Measurements from ENCODE around the gene RBMS2. TPM values are rescaled to one million over a fixed set of nuclear protein-coding genes. Genes with fewer than 3 reads are reported as not detected.
A peak's percentile ranks its signal among the peaks of the same experiment; 100 is the strongest.

Gene RBMS2
- total RNA-seq, 4 donors from 2014 or later, result 28.6 to 107 (median 33.0) TPM

DNA sequence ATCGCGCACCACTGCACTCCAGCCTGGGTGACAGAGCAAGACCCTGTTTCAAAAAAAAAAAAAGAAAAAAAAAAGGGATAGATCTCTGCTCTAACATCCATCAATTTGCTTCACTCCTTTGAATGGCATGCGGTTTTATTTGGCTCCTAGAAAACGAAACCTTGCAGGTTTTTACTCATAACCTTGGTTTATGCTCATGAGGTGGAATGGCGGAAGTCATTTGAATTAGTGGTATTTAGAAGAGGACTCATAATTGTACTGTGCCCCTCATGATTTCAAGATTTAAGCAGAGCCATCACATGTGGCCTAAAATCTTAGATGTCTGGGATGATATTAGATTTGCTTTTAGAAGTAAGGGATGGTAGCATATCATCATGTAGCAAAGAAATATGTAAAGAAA is 29.4 kb downstream of the RBMS2 start:
- H3K27me3 ChIP-seq, result no peaks in the 10 kb centered on the region
- H3K4me3 ChIP-seq, result no peak overlapping the region
- no peaks in the 10 kb centered on the region for H3K4me1 ChIP-seq
- no peak for DNase-seq
- H3K9me3 ChIP-seq, result no peaks in the 10 kb centered on the region
- H3K27ac ChIP-seq, result no peak overlapping the region
- intact Hi-C loops (cut with DNase I; ENCODE audit: low total_unique reads), result no loop called here
- no peak for TF ChIP-seq POLR2A (IDR thresholded peaks at IDR 0.05)
- TF ChIP-seq, protein P1, sequence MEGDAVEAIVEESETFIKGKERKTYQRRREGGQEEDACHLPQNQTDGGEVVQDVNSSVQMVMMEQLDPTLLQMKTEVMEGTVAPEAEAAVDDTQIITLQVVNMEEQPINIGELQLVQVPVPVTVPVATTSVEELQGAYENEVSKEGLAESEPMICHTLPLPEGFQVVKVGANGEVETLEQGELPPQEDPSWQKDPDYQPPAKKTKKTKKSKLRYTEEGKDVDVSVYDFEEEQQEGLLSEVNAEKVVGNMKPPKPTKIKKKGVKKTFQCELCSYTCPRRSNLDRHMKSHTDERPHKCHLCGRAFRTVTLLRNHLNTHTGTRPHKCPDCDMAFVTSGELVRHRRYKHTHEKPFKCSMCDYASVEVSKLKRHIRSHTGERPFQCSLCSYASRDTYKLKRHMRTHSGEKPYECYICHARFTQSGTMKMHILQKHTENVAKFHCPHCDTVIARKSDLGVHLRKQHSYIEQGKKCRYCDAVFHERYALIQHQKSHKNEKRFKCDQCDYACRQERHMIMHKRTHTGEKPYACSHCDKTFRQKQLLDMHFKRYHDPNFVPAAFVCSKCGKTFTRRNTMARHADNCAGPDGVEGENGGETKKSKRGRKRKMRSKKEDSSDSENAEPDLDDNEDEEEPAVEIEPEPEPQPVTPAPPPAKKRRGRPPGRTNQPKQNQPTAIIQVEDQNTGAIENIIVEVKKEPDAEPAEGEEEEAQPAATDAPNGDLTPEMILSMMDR (IDR thresholded peaks at IDR 0.05), result no peak
- H3K36me3 ChIP-seq, result no peaks in the 10 kb centered on the region

DNA sequence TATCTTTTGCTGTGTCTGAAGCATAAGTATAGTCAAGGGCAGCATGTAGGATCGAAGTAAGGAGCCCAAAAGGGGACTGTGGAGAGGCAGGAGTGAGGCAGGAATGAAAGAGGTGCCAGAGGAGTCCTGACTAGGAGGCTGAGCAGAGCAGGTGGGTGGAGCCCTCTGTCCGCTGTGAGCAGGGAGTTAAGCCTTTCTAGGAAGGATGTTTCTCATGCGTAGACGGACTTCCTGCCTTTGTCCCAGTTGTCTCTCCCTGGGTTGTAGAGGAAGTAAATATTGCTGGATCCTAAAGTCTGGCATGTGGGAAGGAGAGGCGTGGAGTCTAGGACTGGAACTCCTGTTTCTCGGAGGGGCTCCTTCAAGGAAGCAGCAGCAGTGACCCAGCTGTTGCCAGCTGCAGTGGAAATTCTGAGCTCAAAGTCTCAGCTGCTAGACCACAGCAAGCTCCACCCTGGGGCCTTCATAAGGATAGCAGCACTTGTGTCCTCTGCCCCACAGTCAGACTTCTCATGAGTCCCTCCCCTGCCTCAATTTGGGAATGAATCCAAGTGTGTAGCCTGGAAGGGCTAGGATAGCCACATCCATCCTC is 44.0 kb downstream of the RBMS2 start:
- TF ChIP-seq, protein P1 (IDR thresholded peaks at IDR 0.05), result peak in 1 of 4 experiments; percentile 16
- peak; percentile 28 to 50 for TF ChIP-seq POLR2A (IDR thresholded peaks at IDR 0.05)
- intact Hi-C loops (cut with DNase I; ENCODE audit: low total_unique reads), result no loop called here
- H3K4me1 ChIP-seq, result peaks cover 0 to 3% of the 10 kb centered on the region in 2 donors
- peak overlapping the region; percentile 75 to 78 for H3K27ac ChIP-seq
- H3K9me3 ChIP-seq, result no peaks in the 10 kb centered on the region
- H3K4me3 ChIP-seq, result no peak overlapping the region
- H3K27me3 ChIP-seq, result no peaks in the 10 kb centered on the region
- DNase-seq, result peak; percentile 72 to 80
- no peaks in the 10 kb centered on the region for H3K36me3 ChIP-seq

DNA sequence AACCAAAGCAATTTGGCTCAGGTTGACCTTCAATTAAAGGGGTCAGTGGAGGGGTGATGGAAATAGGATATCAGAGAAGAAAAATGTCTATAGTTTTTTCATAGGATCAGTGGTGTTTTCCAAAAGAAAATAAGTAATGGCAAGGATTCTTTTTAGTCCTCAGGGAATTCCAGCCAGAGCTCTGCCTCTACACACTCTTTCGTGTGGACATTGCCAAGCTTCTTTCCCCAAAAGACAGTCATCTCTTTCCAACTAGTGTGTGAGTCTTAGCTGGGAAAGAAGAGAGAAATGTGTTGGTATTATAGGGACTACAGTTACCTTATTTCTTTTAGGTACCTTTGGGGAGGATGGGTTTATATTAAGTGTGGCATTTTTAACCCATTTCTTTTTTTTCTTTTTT is 46.5 kb downstream of the RBMS2 start:
- intact Hi-C loops (cut with DNase I; ENCODE audit: low total_unique reads), result no loop called here
- DNase-seq, result no peak
- Histone ChIP-seq H3K9me3 (no peaks in the 10 kb centered on the region), H3K27me3 (no peaks in the 10 kb centered on the region), H3K27ac (peak overlapping the region in 1 of 2 donors; percentile 50), H3K4me1 (peaks cover 0 to 3% of the 10 kb centered on the region in 2 donors), H3K4me3 (no peak overlapping the region), H3K36me3 (no peaks in the 10 kb centered on the region)
- no peak for TF ChIP-seq POLR2A (IDR thresholded peaks at IDR 0.05)
- TF ChIP-seq, protein P1 (IDR thresholded peaks at IDR 0.05), result no peak

DNA sequence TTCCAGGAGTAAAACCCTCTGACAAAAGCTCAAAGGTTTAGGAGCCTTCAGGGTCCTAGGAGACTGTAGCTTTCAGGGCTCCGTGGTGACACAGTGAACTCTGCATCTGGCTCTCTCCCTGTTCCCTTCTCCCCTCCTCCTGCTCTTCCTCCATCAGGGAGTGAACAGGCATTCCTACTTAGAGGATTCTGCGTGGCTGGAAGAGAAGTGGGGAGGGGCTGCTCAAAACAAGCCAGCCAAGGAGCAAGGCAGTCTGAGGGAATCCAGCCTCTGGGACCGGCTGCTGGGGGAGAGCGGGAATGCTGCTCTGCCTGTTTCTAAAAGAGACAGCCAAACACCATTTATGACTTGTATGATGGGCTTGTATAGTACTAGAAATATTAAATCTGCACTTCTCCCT is 49.5 kb downstream of the RBMS2 start:
- no peak for DNase-seq
- Histone ChIP-seq H3K4me3 (no peak overlapping the region), H3K36me3 (no peaks in the 10 kb centered on the region), H3K4me1 (peaks cover 0 to 3% of the 10 kb centered on the region in 2 donors), H3K27ac (peak overlapping the region in 1 of 2 donors; percentile 50), H3K9me3 (no peaks in the 10 kb centered on the region), H3K27me3 (no peaks in the 10 kb centered on the region)
- TF ChIP-seq, protein P1 (IDR thresholded peaks at IDR 0.05), result no peak
- TF ChIP-seq POLR2A (IDR thresholded peaks at IDR 0.05), result no peak
- intact Hi-C loops (cut with DNase I; ENCODE audit: low total_unique reads), result loop anchor here (5.0 kb wide), 1 partner anchor 59 kb away; no protein-coding TSS in a partner anchor

DNA sequence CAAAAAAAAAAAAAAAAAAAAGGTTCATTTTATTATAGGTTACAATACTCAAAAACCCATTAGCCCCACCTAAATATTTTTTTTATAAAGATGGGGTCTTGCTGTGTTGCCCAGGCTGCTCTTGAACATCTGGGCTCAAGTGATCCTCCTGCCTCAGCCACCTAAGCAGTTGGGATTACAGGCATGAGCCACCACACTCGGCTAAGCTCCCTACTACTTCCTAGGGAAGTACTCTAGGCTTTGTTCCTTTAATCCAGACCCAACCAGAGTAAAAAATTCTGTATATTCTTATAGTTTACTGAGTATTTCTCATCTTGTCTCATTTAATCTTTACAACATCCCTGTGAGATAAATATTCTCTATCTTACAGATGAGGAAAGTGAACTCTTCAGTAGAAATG is 50.7 kb downstream of the RBMS2 start:
- Histone ChIP-seq H3K27me3 (no peaks in the 10 kb centered on the region), H3K4me1 (no peaks in the 10 kb centered on the region), H3K9me3 (no peaks in the 10 kb centered on the region), H3K27ac (no peak overlapping the region), H3K36me3 (no peaks in the 10 kb centered on the region), H3K4me3 (no peak overlapping the region)
- no peak for TF ChIP-seq POLR2A (IDR thresholded peaks at IDR 0.05)
- TF ChIP-seq, protein P1 (IDR thresholded peaks at IDR 0.05), result no peak
- intact Hi-C loops (cut with DNase I; ENCODE audit: low total_unique reads), result loop anchor here (5.0 kb wide), 1 partner anchor 60 kb away; no protein-coding TSS in a partner anchor
- DNase-seq, result no peak

Measured in uterus (tissue), 4 donors.